Astrocyte of the cerebellum (primary cell): ENCODE results near the gene ADD3.

Experiments used
- DNase-seq: peaks from one replicate; pipeline ENCODE4 v3.0.0-alpha.2; 2011; ENCODE audit warnings: low read depth
- H3K4me3 ChIP-seq: 2 replicates; pipeline ENCODE4 v1.5.1; 2011; ENCODE audit warnings: mild to moderate bottlenecking, low read depth, low read length, moderate library complexity
- in situ Hi-C: cut with HindIII; loops from 2 replicates; pipeline ENCODE4 v1.10.0; 2017; ENCODE audit warnings: low sequenced_read_pairs
- TF ChIP-seq, protein P1 (sequence below): IDR thresholded peaks from 2 replicates; pipeline ENCODE4 v1.5.1; 2012; ENCODE audit warnings: low read length, low read depth, moderate library complexity, mild to moderate bottlenecking; ENCODE audit errors: missing control alignments

Gene ADD3

DNA sequence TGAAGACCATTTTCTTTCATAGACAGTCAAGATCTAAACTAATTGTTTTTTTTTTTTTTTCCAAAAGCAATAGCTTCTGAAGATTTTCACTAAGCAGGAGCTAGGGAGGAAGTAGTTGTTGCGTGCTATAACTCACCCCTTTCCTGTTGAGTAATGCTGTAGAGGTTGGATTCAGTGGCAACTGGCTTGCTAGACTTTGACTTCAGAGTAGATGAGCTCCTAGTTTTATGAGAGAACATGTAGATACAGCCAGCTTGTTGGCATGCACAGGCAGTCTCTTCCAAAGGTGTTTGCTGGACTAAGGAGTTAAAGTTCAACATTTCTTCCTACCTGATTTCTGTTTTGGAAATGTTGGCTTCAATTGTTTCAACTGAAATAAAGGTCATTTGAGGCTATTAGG, 133.4 kb downstream of the ADD3 start:
- in situ Hi-C loops: no loop called here
- no peak overlapping the region for H3K4me3 ChIP-seq
- TF ChIP-seq, protein P1, sequence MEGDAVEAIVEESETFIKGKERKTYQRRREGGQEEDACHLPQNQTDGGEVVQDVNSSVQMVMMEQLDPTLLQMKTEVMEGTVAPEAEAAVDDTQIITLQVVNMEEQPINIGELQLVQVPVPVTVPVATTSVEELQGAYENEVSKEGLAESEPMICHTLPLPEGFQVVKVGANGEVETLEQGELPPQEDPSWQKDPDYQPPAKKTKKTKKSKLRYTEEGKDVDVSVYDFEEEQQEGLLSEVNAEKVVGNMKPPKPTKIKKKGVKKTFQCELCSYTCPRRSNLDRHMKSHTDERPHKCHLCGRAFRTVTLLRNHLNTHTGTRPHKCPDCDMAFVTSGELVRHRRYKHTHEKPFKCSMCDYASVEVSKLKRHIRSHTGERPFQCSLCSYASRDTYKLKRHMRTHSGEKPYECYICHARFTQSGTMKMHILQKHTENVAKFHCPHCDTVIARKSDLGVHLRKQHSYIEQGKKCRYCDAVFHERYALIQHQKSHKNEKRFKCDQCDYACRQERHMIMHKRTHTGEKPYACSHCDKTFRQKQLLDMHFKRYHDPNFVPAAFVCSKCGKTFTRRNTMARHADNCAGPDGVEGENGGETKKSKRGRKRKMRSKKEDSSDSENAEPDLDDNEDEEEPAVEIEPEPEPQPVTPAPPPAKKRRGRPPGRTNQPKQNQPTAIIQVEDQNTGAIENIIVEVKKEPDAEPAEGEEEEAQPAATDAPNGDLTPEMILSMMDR: no peak
- DNase-seq: no peak

DNA sequence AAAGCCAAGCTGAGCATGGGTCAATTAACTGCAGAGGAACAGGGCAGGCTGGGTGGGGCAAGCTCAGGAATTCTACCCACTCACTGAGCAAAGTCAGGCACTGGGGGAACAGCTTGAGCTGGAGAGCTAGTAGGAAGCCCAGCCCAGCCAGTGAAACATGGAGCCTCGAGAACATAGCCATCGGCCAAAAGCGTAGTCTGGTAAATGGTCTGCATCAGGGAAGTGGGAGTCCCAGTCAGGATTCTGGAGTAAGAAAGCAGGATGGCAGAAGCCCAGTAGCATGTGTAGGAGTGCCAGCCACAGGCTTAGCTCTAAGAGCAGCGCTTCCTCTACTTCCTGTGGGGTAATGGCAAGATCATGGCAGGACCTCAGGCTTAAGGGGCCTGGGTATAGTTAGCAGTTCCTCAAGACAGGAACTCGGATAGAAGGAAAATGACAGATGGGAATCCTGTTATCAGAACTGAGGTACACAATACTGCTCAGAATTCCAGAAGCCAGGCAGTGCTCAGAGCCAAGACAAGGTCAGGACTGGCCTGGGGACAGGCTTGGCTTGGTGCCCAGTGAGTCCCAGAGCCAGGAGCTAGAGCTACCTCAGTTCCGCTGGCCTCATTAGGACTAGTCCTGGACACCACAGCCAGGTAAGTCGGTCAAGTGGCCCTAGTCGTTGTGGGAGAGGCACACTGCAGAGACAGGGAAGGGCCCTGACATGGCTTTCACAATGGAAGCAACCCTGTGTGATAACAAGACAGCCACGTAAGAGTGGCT, 134.3 kb downstream of the ADD3 start:
- no peak overlapping the region for H3K4me3 ChIP-seq
- in situ Hi-C loops: no loop called here
- TF ChIP-seq, protein P1: no peak
- DNase-seq: no peak

DNA sequence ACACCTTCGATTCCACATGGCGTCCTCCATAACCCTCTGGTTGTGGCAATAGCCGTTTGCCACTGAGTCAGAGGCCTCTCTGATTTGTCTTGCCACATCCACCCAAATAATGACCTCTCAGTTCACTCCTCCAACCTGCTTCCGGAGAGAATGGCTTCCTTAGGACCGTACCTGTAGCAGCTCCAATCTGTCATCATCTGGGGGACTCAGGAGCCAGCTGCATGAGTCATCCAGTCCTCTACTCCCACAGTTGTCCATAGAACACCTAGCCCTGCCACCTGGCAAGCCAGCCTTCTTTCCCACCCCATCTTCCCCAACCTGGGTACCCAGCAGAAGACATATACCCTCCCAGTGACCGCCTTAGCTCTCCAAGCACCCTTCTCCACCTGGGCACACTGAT, 135.2 kb downstream of the ADD3 start:
- no peak for DNase-seq
- no peak overlapping the region for H3K4me3 ChIP-seq
- in situ Hi-C loops: no loop called here
- TF ChIP-seq, protein P1: no peak

DNA sequence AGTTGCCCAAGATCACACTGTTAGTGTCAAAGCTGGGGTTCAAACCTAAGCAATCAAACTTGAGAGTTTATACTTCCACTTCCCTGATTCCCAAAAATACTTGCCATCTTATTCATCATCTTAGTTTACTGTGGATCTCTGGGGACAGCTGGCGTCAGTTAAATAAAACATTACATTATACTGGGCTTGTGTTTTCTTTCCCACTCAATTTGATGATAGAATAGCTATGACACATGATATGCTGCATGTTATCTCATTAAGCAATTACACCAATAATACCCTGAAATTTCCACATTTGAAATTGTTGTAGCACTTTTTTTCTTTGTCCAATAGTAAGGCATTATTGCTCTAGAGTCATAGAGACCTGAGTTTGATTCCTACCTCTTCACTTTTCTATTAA, 136.7 kb downstream of the ADD3 start:
- DNase-seq: no peak
- in situ Hi-C loops: no loop called here
- TF ChIP-seq, protein P1: no peak
- no peak overlapping the region for H3K4me3 ChIP-seq

DNA sequence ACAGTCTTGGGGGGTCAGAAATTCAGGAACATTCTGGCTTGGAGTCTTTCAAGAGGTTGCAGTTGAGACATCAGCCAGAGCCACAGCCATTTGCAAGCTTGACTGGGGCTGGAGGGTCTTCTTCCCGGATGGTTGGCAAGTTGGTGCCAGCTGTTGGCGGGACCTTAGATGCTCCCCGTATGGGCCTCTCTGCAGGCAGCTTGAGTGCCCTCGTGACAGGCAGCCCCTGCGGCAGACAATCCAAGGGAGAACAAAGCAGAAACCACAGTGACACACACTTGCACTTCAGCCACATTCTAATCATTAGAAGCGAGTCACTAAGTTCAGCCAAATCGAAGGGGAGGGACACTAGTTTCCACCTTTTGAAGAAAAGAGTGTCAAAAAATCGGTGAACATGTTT, 140.2 kb downstream of the ADD3 start:
- no peak overlapping the region for H3K4me3 ChIP-seq
- in situ Hi-C loops: loop anchor here (5.0 kb wide), 1 partner anchor 134 kb away; no protein-coding TSS in a partner anchor
- no peak for DNase-seq
- TF ChIP-seq, protein P1: no peak

DNA sequence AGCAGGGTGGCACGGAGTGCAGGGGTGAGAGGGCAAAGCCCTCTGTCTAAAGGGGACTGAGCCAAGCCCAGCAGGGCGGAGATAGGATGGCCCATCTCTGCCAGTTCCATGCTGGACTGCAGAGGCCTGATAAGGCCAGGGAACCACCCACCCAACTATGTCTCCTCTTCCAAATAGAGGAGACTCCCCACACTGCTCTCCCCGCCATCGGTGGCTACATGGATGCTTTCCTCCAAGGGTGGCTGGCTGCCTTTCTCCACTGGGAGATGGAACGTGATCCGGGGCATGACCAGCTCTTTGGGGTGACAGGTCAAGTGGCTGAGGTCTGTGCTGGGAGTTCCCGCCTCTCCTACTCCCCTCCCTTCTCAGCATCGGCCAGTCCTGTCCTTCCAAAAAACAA, 141.5 kb downstream of the ADD3 start:
- no peak for DNase-seq
- H3K4me3 ChIP-seq: no peak overlapping the region
- in situ Hi-C loops: loop anchor here (5.0 kb wide), 1 partner anchor 133 kb away; no protein-coding TSS in a partner anchor
- TF ChIP-seq, protein P1: no peak
